ENCODE measurements around the gene RASL10A.

Gene RASL10A

GRCh38 chr22:29338398-29338797 is 22.9 kb upstream of the RASL10A start:
- DNase-seq (ENCODE audit: low read depth): no peak

GRCh38 chr22:29337631-29338284 is 22.3 kb upstream of the RASL10A start:
- no peak for DNase-seq (ENCODE audit: low read depth)

- no peak for DNase-seq (ENCODE audit: low read depth)
Observed at GRCh38 chr22:29336751-29337490, 21.4 kb upstream of the RASL10A start.

- no peak for DNase-seq (ENCODE audit: low read depth)
Observed at GRCh38 chr22:29335656-29336055, 20.2 kb upstream of the RASL10A start.

- DNase-seq (ENCODE audit: low read depth): no peak
Observed at GRCh38 chr22:29334696-29335344, 19.3 kb upstream of the RASL10A start.

- DNase-seq (ENCODE audit: low read depth): no peak
Observed at GRCh38 chr22:29334148-29334547, 18.7 kb upstream of the RASL10A start.

GRCh38 chr22:29332886-29333496 is 17.5 kb upstream of the RASL10A start:
- DNase-seq (ENCODE audit: low read depth): no peak

- DNase-seq (ENCODE audit: low read depth): no peak
Observed at GRCh38 chr22:29331658-29332300, 16.3 kb upstream of the RASL10A start.

- DNase-seq (ENCODE audit: low read depth): no peak
Observed at GRCh38 chr22:29331213-29331612, 15.7 kb upstream of the RASL10A start.

- DNase-seq (ENCODE audit: low read depth): no peak
Observed at GRCh38 chr22:29330753-29331152, 15.3 kb upstream of the RASL10A start.

- DNase-seq (ENCODE audit: low read depth): no peak
Observed at GRCh38 chr22:29330291-29330690, 14.8 kb upstream of the RASL10A start.

GRCh38 chr22:29329581-29329980 is 14.1 kb upstream of the RASL10A start:
- DNase-seq (ENCODE audit: low read depth): no peak

- no peak for DNase-seq (ENCODE audit: low read depth)
Observed at GRCh38 chr22:29328566-29329500, 13.3 kb upstream of the RASL10A start.

GRCh38 chr22:29328055-29328454 is 12.6 kb upstream of the RASL10A start:
- no peak for DNase-seq (ENCODE audit: low read depth)

GRCh38 chr22:29327089-29327764 is 11.7 kb upstream of the RASL10A start:
- no peak for DNase-seq (ENCODE audit: low read depth)

GRCh38 chr22:29326481-29326880 is 11.0 kb upstream of the RASL10A start:
- DNase-seq (ENCODE audit: low read depth): no peak

GRCh38 chr22:29325785-29326315 is 10.4 kb upstream of the RASL10A start:
- no peak for DNase-seq (ENCODE audit: low read depth)

GRCh38 chr22:29325356-29325755 is 9.9 kb upstream of the RASL10A start:
- DNase-seq (ENCODE audit: low read depth): no peak

- no peak for DNase-seq (ENCODE audit: low read depth)
Observed at GRCh38 chr22:29323641-29324040, 8.1 kb upstream of the RASL10A start.

GRCh38 chr22:29320546-29320945 is 5.0 kb upstream of the RASL10A start:
- no peak for DNase-seq (ENCODE audit: low read depth)
